Ovary (tissue), 9 donors: Measurements from ENCODE around the gene HDHD3. TPM values are rescaled to one million over a fixed set of nuclear protein-coding genes. Genes with fewer than 3 reads are reported as not detected.

Experiments used
- DNase-seq, 5 donors: peaks; one replicate each; pipeline ENCODE4 v3.0.0-alpha.2; 2019 to 2020
- H3K27ac ChIP-seq, 2 donors: fragments of 200-600 bp; one replicate each; pipeline versions ENCODE4 v1.5.1 to v1.8.0; 2019 to 2022
- H3K27me3 ChIP-seq: fragments of 200-600 bp; one replicate; pipeline ENCODE4 v1.8.0; 2022
- H3K36me3 ChIP-seq: fragments of 200-600 bp; sonication (generic); one replicate; pipeline ENCODE4 v1.5.1; 2019
- H3K4me1 ChIP-seq: one replicate; pipeline ENCODE4 v1.8.1; 2013; ENCODE audit warnings: mild to moderate bottlenecking, moderate library complexity; ENCODE audit not compliant: insufficient read depth
- H3K4me3 ChIP-seq: fragments of 200-600 bp; sonication (generic); one replicate; pipeline ENCODE4 v1.5.1; 2017
- H3K9me3 ChIP-seq, 2 donors: fragments of 200-600 bp in 1 of 2; sonication (generic) in 1 of 2; one replicate each; pipeline versions ENCODE4 v1.5.1 to v1.8.1; 2013 to 2019; ENCODE audit warnings: mild to moderate bottlenecking in 1 of 2, moderate library complexity in 1 of 2
- EP300 ChIP-seq: sonication (generic); formaldehyde crosslinking; IDR thresholded peaks from one replicate; pipeline ENCODE4 v1.6.1; 2017; ENCODE audit warnings: antibody characterized with exemption
- POLR2A ChIP-seq: fragments of 450-650 bp; IDR thresholded peaks from one replicate; pipeline ENCODE4 v1.6.1; 2017; ENCODE audit warnings: antibody characterized with exemption, mild to moderate bottlenecking, moderate library complexity
- WGBS, 3 donors: extraction: QIAGEN DNeasy Blood & Tissue Kit in 1 of 3; methylation state at CpG; one replicate each; pipeline versions ENCODE4 v1.1.5 to v1.1.7; 2013 to 2017; 5-methylcytosine and 5-hydroxymethylcytosine counted together
- intact Hi-C, 4 donors: fragments of 100-400 bp; cut with DNase I; formaldehyde crosslinking; loops; one replicate each; pipeline versions ENCODE4 v1.11.0 to v1.15.1; 2022 to 2023
- polyA plus RNA-seq, 2 donors: library from polyadenylated mRNA; stranded (reverse); fragments of 200-250 nt in 1 of 2; fragments of 350-450 nt in 1 of 2; fragmentation: Illumina TruSeq in 1 of 2; extraction: RNeasy Lipid Tissue Mini Kit (QIAGEN cat#74804) in 1 of 2; gene quantifications; one replicate each; pipeline ENCODE4 v1.2.3, GENCODE V29; 2013 to 2014
- total RNA-seq, 7 donors: library from RNA; depleted of rRNA in 2 of 7; stranded (reverse); fragments of >200 nt in 2 of 7; fragmentation: NEBNext Ultra II Directional in 3 of 7; extraction: Animal tissue kit (Norgen Biotek cat#: 25700) in 3 of 7; gene quantifications; one replicate each; pipeline versions ENCODE4 v1.1.0 to v1.2.4, GENCODE V29; 2016 to 2023
- TF ChIP-seq, protein P1 (sequence below), 3 donors: fragments of 450-650 bp in 2 of 3; fragments of 200-600 bp in 1 of 3; IDR thresholded peaks; one replicate each; pipeline versions ENCODE4 v1.5.1 to v1.8.0; 2016 to 2022; ENCODE audit warnings: antibody characterized with exemption in 3 of 3, mild to moderate bottlenecking in 1 of 3
- donor health status: DM: no; HTN: no; CAD: no; lungs with moderate emphysema.
- donor health status: DM: no; HTN: no; CAD: no.
- donor health status: Bipolar disorder and iron deficiency.
- donor health status: DM: yes; HTN: yes; CAD: no.
- donor health status: DM: no; HTN: no; CAD: no.
- donor health status: DM: yes; HTN: yes; CAD: no.

The HDHD3 gene
- total and polyA plus RNA-seq, 9 donors = 8.9 to 24.9 (median 21.1) TPM

DNA sequence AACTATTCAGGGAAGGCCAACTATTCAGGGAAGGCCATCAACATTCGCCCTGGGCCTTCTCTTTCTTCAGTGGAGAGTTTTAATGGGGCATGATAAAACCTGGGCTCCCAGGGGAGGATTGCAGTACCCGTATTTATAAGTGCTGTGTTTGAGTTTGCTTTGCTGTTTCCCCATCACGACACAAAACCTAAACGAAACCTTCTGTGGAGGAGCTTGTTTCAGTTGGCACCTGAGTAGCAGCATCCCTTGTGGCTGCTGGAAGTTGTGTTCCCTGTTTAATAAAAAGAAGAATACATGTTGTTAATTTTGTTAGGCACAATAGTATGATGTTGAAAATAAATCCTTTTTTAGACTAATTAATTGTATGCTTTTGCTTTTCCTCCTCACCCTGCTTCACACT is 45.0 kb downstream of the HDHD3 start:
- WGBS, 3 donors = 23 to 38% (median 34%) methylated on average over 4 of the region's 4 CpGs
- DNase-seq = no peak
- Histone ChIP-seq H3K27ac (no peak overlapping the region), H3K27me3 (no peaks in the 10 kb centered on the region), H3K36me3 (no peaks in the 10 kb centered on the region), H3K4me1 (no peaks in the 10 kb centered on the region), H3K9me3 (no peaks in the 10 kb centered on the region), H3K4me3 (no peak overlapping the region)
- intact Hi-C loops = no loop called here
- TF ChIP-seq EP300 (no peak), POLR2A (no peak)
- TF ChIP-seq, protein P1, sequence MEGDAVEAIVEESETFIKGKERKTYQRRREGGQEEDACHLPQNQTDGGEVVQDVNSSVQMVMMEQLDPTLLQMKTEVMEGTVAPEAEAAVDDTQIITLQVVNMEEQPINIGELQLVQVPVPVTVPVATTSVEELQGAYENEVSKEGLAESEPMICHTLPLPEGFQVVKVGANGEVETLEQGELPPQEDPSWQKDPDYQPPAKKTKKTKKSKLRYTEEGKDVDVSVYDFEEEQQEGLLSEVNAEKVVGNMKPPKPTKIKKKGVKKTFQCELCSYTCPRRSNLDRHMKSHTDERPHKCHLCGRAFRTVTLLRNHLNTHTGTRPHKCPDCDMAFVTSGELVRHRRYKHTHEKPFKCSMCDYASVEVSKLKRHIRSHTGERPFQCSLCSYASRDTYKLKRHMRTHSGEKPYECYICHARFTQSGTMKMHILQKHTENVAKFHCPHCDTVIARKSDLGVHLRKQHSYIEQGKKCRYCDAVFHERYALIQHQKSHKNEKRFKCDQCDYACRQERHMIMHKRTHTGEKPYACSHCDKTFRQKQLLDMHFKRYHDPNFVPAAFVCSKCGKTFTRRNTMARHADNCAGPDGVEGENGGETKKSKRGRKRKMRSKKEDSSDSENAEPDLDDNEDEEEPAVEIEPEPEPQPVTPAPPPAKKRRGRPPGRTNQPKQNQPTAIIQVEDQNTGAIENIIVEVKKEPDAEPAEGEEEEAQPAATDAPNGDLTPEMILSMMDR (IDR thresholded peaks at IDR 0.05) = no peak

GRCh38 chr9:113328045-113328782 is 48.6 kb downstream of the HDHD3 start:
- Histone ChIP-seq H3K27me3 (no peaks in the 10 kb centered on the region), H3K4me3 (no peak overlapping the region), H3K4me1 (no peaks in the 10 kb centered on the region), H3K9me3 (no peaks in the 10 kb centered on the region), H3K36me3 (no peaks in the 10 kb centered on the region), H3K27ac (no peak overlapping the region)
- TF ChIP-seq EP300 = no peak
- TF ChIP-seq POLR2A = no peak
- TF ChIP-seq, protein P1 (IDR thresholded peaks at IDR 0.05) = no peak
- intact Hi-C loops = no loop called here
- WGBS, 3 donors = 93 to 97% (median 94%) methylated on average over 3 of the region's 3 CpGs
- DNase-seq = no peak

DNA sequence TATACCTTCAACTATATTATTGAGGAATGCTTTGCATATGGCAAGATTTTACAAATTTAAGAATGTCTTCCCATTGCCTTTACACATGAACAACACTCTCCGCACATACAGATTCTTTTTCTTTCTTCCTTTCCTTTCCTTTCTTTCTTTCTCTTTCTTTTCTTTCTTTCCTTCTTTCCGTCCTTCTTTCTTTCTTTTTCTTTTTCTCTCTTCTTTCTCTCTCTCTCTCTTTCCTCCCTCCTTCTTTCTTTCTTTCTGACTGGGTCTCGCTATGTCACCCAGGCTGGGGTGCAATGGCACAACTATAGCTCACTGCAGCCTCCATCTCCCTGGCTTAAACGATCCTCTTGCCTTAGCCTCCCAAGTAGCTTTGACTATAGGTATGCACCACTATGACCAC is 50.6 kb downstream of the HDHD3 start:
- H3K4me1 ChIP-seq = no peaks in the 10 kb centered on the region
- TF ChIP-seq, protein P1 (IDR thresholded peaks at IDR 0.05) = no peak

More for the DNA sequence above, 50.6 kb downstream of the HDHD3 start:
- WGBS, 3 donors = 94 to 97% (median 95%) methylated on average over 4 of the region's 4 CpGs
- no peak for DNase-seq
- Histone ChIP-seq H3K27me3 (no peaks in the 10 kb centered on the region), H3K9me3 (no peaks in the 10 kb centered on the region), H3K27ac (no peak overlapping the region), H3K36me3 (no peaks in the 10 kb centered on the region), H3K4me3 (no peak overlapping the region)
- intact Hi-C loops = no loop called here

Other genes starting within 250 kb of the HDHD3 start
- 10 to 100 TPM in 2 of 7 donors, 1 to 10 TPM in 5; 3.4 to 21.1 (median 6.0) TPM for gene SLC31A2, start 226.0 kb downstream of the HDHD3 start, total RNA-seq
- gene SLC31A2, start 226.0 kb downstream of the HDHD3 start, polyA plus RNA-seq = 10 to 100 TPM in 1 of 2 donors, 1 to 10 TPM in 1; 5.5 to 15.7 TPM
- 10 to 100 TPM; 11.9 to 32.9 (median 20.2) TPM for gene FKBP15, start 155.7 kb downstream of the HDHD3 start, total RNA-seq
- 10 to 100 TPM; 10.9 to 29.0 TPM for gene FKBP15, start 155.7 kb downstream of the HDHD3 start, polyA plus RNA-seq
- 10 to 100 TPM in 5 of 7 donors, 1 to 10 TPM in 2; 6.6 to 18.7 (median 12.5) TPM for gene SLC31A1, start 155.4 kb downstream of the HDHD3 start, total RNA-seq
- 10 to 100 TPM in 1 of 2 donors, 1 to 10 TPM in 1; 5.3 to 24.1 TPM for gene SLC31A1, start 155.4 kb downstream of the HDHD3 start, polyA plus RNA-seq
- gene CDC26, start 101.4 kb downstream of the HDHD3 start, total RNA-seq = 10 to 100 TPM; 24.2 to 40.0 (median 27.5) TPM
- 10 to 100 TPM; 27.7 to 57.3 TPM for gene CDC26, start 101.4 kb downstream of the HDHD3 start, polyA plus RNA-seq
- 10 to 100 TPM; 12.5 to 30.8 (median 22.3) TPM for gene PRPF4, start 101.3 kb downstream of the HDHD3 start, total RNA-seq
- 10 to 100 TPM; 13.9 to 28.9 TPM for gene PRPF4, start 101.3 kb downstream of the HDHD3 start, polyA plus RNA-seq
- gene RNF183, start 73.6 kb downstream of the HDHD3 start, total RNA-seq = 1 to 10 TPM in 1 of 7 donors, under 1 TPM in 2, not detected in 4; 0.38 to 1.3 (median 0.57) TPM
- gene RNF183, start 73.6 kb downstream of the HDHD3 start, polyA plus RNA-seq = under 1 TPM in 1 of 2 donors, not detected in 1; 0.06 TPM
- 1 to 10 TPM; 1.7 to 5.3 (median 3.4) TPM for gene WDR31, start 36.7 kb downstream of the HDHD3 start, total RNA-seq
- 1 to 10 TPM; 1.9 to 4.6 TPM for gene WDR31, start 36.7 kb downstream of the HDHD3 start, polyA plus RNA-seq
- gene BSPRY, start 27.4 kb downstream of the HDHD3 start, total RNA-seq = 1 to 10 TPM in 1 of 7 donors, under 1 TPM in 5, not detected in 1; 0.10 to 6.9 (median 0.41) TPM
- under 1 TPM; 0.11 to 0.47 TPM for gene BSPRY, start 27.4 kb downstream of the HDHD3 start, polyA plus RNA-seq
- gene ALAD, start 24.3 kb upstream of the HDHD3 start, total RNA-seq = 10 to 100 TPM; 14.3 to 59.3 (median 34.7) TPM
- gene ALAD, start 24.3 kb upstream of the HDHD3 start, polyA plus RNA-seq = 10 to 100 TPM; 46.8 to 57.0 TPM
- 10 to 100 TPM; 12.3 to 27.5 (median 24.2) TPM for gene POLE3, start 33.7 kb upstream of the HDHD3 start, total RNA-seq
- gene POLE3, start 33.7 kb upstream of the HDHD3 start, polyA plus RNA-seq = 10 to 100 TPM; 28.2 to 53.6 TPM
- under 1 TPM; 0.48 to 0.92 (median 0.84) TPM for gene C9orf43, start 33.8 kb upstream of the HDHD3 start, total RNA-seq
- gene C9orf43, start 33.8 kb upstream of the HDHD3 start, polyA plus RNA-seq = 1 to 10 TPM in 1 of 2 donors, under 1 TPM in 1; 0.46 to 1.2 TPM
- 10 to 100 TPM in 6 of 7 donors, 1 to 10 TPM in 1; 6.1 to 49.3 (median 15.9) TPM for gene RGS3, start 86.7 kb upstream of the HDHD3 start, total RNA-seq
- 10 to 100 TPM; 15.0 to 15.4 TPM for gene RGS3, start 86.7 kb upstream of the HDHD3 start, polyA plus RNA-seq